ENCODE measurements around the gene PLP2. TPM values are rescaled to one million over a fixed set of nuclear protein-coding genes. Genes with fewer than 3 reads are reported as not detected.

The PLP2 gene
- polyA plus RNA-seq, 1 experiment, result 225 TPM

DNA sequence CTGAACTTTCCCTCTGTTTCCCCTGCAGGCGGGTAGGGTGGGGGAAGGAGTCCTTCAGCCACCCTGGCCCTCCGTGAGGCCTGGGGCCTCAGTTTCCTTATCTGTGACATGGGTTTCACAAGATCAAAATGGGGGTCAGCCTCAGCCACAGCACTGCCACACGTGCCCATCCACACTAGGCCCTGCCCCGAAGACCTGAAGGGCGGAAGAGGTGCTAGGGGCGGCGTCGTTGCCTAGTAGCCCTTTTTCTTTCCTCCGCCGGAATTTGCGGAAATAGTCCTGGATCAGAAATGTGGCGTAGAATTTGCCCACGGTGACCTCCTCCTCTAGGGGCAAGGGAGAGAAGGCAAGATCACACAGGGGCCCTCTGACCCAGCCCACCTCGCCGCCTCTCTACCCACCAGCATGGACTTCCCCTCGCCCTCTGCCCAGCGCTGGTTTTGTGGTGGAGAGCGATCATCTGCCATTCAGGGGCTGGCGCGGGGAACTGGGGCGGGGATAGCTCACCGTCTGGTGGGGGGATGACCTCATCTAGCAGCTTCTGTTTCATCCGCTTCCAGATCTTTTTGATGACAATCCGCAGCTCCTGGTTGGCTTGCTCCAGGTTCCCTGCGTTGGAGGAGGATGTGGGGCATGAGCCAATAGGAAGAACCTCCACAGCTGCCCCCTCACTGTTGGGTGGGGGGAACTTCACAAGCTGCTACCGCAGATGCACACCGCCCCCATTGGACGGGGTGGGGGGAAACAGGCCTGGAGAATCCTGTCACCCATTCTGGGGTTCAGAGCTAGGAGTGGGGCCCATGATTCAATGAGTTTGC is 37.9 kb downstream of the PLP2 start:
- ChIA-PET POLR2A (no interaction called here), CTCF (no interaction called here)
- no peak for DNase-seq (ENCODE audit: low read depth)
- TF ChIP-seq, protein P1, sequence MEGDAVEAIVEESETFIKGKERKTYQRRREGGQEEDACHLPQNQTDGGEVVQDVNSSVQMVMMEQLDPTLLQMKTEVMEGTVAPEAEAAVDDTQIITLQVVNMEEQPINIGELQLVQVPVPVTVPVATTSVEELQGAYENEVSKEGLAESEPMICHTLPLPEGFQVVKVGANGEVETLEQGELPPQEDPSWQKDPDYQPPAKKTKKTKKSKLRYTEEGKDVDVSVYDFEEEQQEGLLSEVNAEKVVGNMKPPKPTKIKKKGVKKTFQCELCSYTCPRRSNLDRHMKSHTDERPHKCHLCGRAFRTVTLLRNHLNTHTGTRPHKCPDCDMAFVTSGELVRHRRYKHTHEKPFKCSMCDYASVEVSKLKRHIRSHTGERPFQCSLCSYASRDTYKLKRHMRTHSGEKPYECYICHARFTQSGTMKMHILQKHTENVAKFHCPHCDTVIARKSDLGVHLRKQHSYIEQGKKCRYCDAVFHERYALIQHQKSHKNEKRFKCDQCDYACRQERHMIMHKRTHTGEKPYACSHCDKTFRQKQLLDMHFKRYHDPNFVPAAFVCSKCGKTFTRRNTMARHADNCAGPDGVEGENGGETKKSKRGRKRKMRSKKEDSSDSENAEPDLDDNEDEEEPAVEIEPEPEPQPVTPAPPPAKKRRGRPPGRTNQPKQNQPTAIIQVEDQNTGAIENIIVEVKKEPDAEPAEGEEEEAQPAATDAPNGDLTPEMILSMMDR (IDR thresholded peaks at IDR 0.05; ENCODE audit: insufficient read depth, low read depth, low read length), result no peak
- no peaks in the 10 kb centered on the region for H3K27me3 ChIP-seq (ENCODE audit: control insufficient read depth, insufficient read depth, low read length)
- H3K4me3 ChIP-seq (ENCODE audit: low read depth, low read length), result no peak overlapping the region
- H3K36me3 ChIP-seq (ENCODE audit: control insufficient read depth, insufficient read depth, low read length), result no peaks in the 10 kb centered on the region

DNA sequence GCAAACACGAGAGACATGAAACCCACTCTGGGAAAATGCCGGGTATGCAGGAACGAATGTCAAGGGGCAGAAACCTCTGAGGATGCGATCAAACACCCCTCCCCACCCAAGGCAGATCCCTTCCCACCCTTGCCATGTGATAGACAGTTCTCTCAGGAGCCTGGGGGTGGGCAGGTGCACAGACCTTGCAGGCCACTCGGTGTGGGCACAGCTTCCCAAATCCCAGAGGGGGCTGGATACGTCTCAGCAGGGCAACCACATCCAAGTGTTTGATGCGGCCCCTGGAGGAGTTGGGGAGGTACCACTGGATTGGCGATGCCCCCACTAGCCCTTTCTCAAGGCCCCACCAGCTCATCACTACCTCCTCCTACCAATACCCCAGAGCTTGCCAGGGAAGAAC is 38.7 kb downstream of the PLP2 start:
- Histone ChIP-seq H3K36me3 (ENCODE audit: control insufficient read depth, insufficient read depth, low read length) (no peaks in the 10 kb centered on the region), H3K27me3 (ENCODE audit: control insufficient read depth, insufficient read depth, low read length) (no peaks in the 10 kb centered on the region), H3K4me3 (ENCODE audit: low read depth, low read length) (no peak overlapping the region)
- ChIA-PET CTCF (no interaction called here), POLR2A (no interaction called here)
- no peak for DNase-seq (ENCODE audit: low read depth)
- TF ChIP-seq, protein P1 (IDR thresholded peaks at IDR 0.05; ENCODE audit: insufficient read depth, low read depth, low read length), result no peak

DNA sequence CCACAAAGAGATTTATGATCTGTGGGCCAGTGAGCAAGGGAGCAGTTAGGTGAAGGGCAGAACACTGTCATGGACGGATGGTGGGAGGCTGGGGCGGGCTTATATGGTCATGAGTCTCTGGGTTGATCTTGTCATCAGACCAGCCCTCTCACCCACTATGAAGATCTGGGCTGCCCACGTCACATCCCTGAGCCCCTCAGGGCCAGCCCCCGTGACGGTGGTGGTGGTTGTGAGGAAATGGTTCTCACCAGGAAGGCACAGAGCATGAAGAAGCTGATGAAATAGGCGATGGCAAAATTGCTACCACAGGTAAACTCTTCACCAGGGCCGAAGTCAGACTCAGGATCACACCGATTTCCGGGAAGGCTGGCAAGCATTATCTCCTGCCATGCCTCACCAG is 39.4 kb downstream of the PLP2 start:
- DNase-seq (ENCODE audit: low read depth), result no peak
- Histone ChIP-seq H3K4me3 (ENCODE audit: low read depth, low read length) (no peak overlapping the region), H3K27me3 (ENCODE audit: control insufficient read depth, insufficient read depth, low read length) (no peaks in the 10 kb centered on the region), H3K36me3 (ENCODE audit: control insufficient read depth, insufficient read depth, low read length) (no peaks in the 10 kb centered on the region)
- TF ChIP-seq, protein P1 (IDR thresholded peaks at IDR 0.05; ENCODE audit: insufficient read depth, low read depth, low read length), result no peak
- CTCF ChIA-PET, result no interaction called here
- POLR2A ChIA-PET, result no interaction called here

DNA sequence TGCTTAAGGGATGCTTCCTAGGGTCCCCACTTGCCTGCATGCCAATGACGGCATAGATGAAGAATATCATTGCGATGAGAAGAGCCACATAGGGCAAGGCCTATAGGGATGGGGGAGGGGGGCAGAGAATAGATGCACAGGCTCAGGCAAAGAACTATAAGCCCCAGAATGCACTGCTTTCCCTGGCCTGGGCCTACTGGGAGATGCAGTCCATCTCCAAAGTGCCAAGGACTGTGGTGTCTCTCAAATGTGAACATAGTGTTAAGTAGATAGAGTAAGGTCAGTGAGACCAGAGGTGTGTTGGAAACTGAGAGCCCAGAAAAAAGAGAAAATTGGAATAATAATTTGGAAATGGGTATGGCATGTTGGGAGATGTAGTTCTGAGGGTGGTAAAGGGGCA is 40.5 kb downstream of the PLP2 start:
- DNase-seq (ENCODE audit: low read depth), result no peak
- no peak overlapping the region for H3K4me3 ChIP-seq (ENCODE audit: low read depth, low read length)
- H3K27me3 ChIP-seq (ENCODE audit: control insufficient read depth, insufficient read depth, low read length), result no peaks in the 10 kb centered on the region
- H3K36me3 ChIP-seq (ENCODE audit: control insufficient read depth, insufficient read depth, low read length), result no peaks in the 10 kb centered on the region
- POLR2A ChIA-PET, result no interaction called here
- TF ChIP-seq, protein P1 (IDR thresholded peaks at IDR 0.05; ENCODE audit: insufficient read depth, low read depth, low read length), result no peak
- CTCF ChIA-PET, result no interaction called here

DNA sequence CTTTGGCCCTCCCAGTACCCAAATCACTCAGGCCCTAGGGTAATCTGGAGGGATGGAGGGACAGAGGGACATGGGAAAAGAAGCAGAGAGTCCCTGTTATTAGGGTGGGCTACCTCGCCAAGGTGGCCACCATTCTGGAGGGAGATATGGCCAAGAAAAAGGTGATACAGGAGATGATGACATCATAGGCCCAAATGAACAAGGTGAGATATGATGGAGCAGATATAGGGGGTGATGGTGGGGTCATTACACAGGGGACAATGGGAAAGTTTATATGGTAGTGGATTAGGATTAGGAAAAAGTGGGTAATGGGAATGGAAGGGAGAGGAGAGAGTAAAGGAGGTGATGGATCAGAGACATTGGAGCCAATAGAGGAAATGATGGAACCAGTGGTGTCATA is 41.2 kb downstream of the PLP2 start:
- Histone ChIP-seq H3K4me3 (ENCODE audit: low read depth, low read length) (no peak overlapping the region), H3K36me3 (ENCODE audit: control insufficient read depth, insufficient read depth, low read length) (no peaks in the 10 kb centered on the region), H3K27me3 (ENCODE audit: control insufficient read depth, insufficient read depth, low read length) (no peaks in the 10 kb centered on the region)
- TF ChIP-seq, protein P1 (IDR thresholded peaks at IDR 0.05; ENCODE audit: insufficient read depth, low read depth, low read length), result no peak
- ChIA-PET CTCF (interaction anchor here (0.6 kb wide), 1 partner anchor 17 kb away, joined by 3 read pairs; no protein-coding TSS in a partner anchor), POLR2A (no interaction called here)
- DNase-seq (ENCODE audit: low read depth), result no peak
